ENCODE results near the gene ENOPH1.

GRCh38 chr4:82510216-82510615, 79.8 kb downstream of the ENOPH1 start:
- TF ChIP-seq CTCF (IDR thresholded peaks at IDR 0.05): no peak
- no peak for TF ChIP-seq POLR2A (IDR thresholded peaks at IDR 0.05)
- no peak for TF ChIP-seq POLR2AphosphoS5 (IDR thresholded peaks at IDR 0.05)
